Measurements from ENCODE around the gene RASSF4. TPM values are rescaled to one million over a fixed set of nuclear protein-coding genes. Genes with fewer than 3 reads are reported as not detected.

RASSF4 gene
- total RNA-seq, 1 experiment from 2014 or later = not detected

- no peak for DNase-seq (ENCODE audit: unreplicated experiment)
- H3K4me3 Mint-ChIP-seq (ENCODE audit: unreplicated experiment) = no peak overlapping the region
- intact Hi-C loops (cut with micrococcal nuclease) = no loop called here
- no TSS peak for BruUV-seq (replicated peaks)
- H3K36me3 Mint-ChIP-seq (ENCODE audit: insufficient read depth, unreplicated experiment) = no peaks in the 10 kb centered on the region
- peaks cover 6% of the 10 kb centered on the region for H3K9me3 Mint-ChIP-seq (ENCODE audit: unreplicated experiment)
- ChIA-PET CTCF (interaction anchor here (0.6 kb wide), 3 partner anchors 435 to 1859 kb away, joined by 3 to 4 read pairs (median 3); no protein-coding TSS in a partner anchor), POLR2A (no interaction called here)
- peaks cover 35% of the 10 kb centered on the region for H3K27me3 Mint-ChIP-seq (ENCODE audit: insufficient read depth, unreplicated experiment)
- no peaks in the 10 kb centered on the region for H3K4me1 Mint-ChIP-seq (ENCODE audit: insufficient read depth, unreplicated experiment)
- TF ChIP-seq, protein P1, sequence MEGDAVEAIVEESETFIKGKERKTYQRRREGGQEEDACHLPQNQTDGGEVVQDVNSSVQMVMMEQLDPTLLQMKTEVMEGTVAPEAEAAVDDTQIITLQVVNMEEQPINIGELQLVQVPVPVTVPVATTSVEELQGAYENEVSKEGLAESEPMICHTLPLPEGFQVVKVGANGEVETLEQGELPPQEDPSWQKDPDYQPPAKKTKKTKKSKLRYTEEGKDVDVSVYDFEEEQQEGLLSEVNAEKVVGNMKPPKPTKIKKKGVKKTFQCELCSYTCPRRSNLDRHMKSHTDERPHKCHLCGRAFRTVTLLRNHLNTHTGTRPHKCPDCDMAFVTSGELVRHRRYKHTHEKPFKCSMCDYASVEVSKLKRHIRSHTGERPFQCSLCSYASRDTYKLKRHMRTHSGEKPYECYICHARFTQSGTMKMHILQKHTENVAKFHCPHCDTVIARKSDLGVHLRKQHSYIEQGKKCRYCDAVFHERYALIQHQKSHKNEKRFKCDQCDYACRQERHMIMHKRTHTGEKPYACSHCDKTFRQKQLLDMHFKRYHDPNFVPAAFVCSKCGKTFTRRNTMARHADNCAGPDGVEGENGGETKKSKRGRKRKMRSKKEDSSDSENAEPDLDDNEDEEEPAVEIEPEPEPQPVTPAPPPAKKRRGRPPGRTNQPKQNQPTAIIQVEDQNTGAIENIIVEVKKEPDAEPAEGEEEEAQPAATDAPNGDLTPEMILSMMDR (IDR thresholded peaks at IDR 0.05; ENCODE audit: unreplicated experiment) = no peak
- no peak overlapping the region for H3K27ac Mint-ChIP-seq (ENCODE audit: low read depth, unreplicated experiment)
These were observed 35.2 kb upstream of the RASSF4 start for GRCh38 chr10:44924261-44925040.

DNA sequence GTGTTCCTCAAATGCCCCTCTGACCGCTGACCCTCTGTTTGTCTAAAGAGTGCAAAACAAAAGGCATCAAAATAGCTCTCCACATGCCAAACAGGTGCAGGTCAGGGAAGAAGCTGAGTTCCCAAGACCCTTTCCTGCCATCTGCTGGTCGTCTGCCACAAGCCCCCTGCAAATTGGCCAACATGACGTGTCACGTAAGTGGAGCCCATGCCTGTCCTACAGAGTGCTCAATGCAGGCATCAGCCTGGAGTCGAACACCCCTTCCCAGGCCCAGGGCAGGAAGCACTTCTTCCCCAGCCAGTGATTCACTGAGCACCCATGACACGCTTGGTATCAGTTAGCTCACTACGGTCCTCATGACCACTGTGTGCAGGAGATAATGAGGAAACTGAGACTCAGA, 34.4 kb upstream of the RASSF4 start:
- BruUV-seq (replicated peaks) = no TSS peak
- H3K4me3 Mint-ChIP-seq (ENCODE audit: unreplicated experiment) = no peak overlapping the region
- intact Hi-C loops (cut with micrococcal nuclease) = no loop called here
- no peaks in the 10 kb centered on the region for H3K36me3 Mint-ChIP-seq (ENCODE audit: insufficient read depth, unreplicated experiment)
- no peaks in the 10 kb centered on the region for H3K4me1 Mint-ChIP-seq (ENCODE audit: insufficient read depth, unreplicated experiment)
- ChIA-PET CTCF (interaction anchor here (0.6 kb wide), 5 partner anchors 23 to 1860 kb away, joined by 3 to 4 read pairs (median 3); no protein-coding TSS in a partner anchor), POLR2A (no interaction called here)
- H3K27me3 Mint-ChIP-seq (ENCODE audit: insufficient read depth, unreplicated experiment) = peaks cover 34% of the 10 kb centered on the region
- H3K27ac Mint-ChIP-seq (ENCODE audit: low read depth, unreplicated experiment) = no peak overlapping the region
- TF ChIP-seq, protein P1 (IDR thresholded peaks at IDR 0.05; ENCODE audit: unreplicated experiment) = no peak
- peaks cover 6% of the 10 kb centered on the region for H3K9me3 Mint-ChIP-seq (ENCODE audit: unreplicated experiment)
- no peak for DNase-seq (ENCODE audit: unreplicated experiment)

GRCh38 chr10:44925811-44926750, 33.5 kb upstream of the RASSF4 start:
- H3K4me3 Mint-ChIP-seq (ENCODE audit: unreplicated experiment) = no peak overlapping the region
- CTCF ChIA-PET = interaction anchor here (0.6 kb wide), 1 partner anchor 528 kb away, joined by 3 read pairs; no protein-coding TSS in a partner anchor
- no TSS peak for BruUV-seq (replicated peaks)
- POLR2A ChIA-PET = no interaction called here
- no peaks in the 10 kb centered on the region for H3K36me3 Mint-ChIP-seq (ENCODE audit: insufficient read depth, unreplicated experiment)
- TF ChIP-seq, protein P1 (IDR thresholded peaks at IDR 0.05; ENCODE audit: unreplicated experiment) = no peak
- DNase-seq (ENCODE audit: unreplicated experiment) = no peak
- intact Hi-C loops (cut with micrococcal nuclease) = no loop called here
- no peaks in the 10 kb centered on the region for H3K4me1 Mint-ChIP-seq (ENCODE audit: insufficient read depth, unreplicated experiment)
- peaks cover 30% of the 10 kb centered on the region for H3K27me3 Mint-ChIP-seq (ENCODE audit: insufficient read depth, unreplicated experiment)
- peaks cover 6% of the 10 kb centered on the region for H3K9me3 Mint-ChIP-seq (ENCODE audit: unreplicated experiment)
- no peak overlapping the region for H3K27ac Mint-ChIP-seq (ENCODE audit: low read depth, unreplicated experiment)

GRCh38 chr10:44926751-44927351, 32.8 kb upstream of the RASSF4 start:
- TF ChIP-seq, protein P1 (IDR thresholded peaks at IDR 0.05; ENCODE audit: unreplicated experiment) = no peak
- Mint-ChIP-seq H3K4me3 (ENCODE audit: unreplicated experiment) (no peak overlapping the region), H3K27me3 (ENCODE audit: insufficient read depth, unreplicated experiment) (peaks cover 30% of the 10 kb centered on the region), H3K4me1 (ENCODE audit: insufficient read depth, unreplicated experiment) (no peaks in the 10 kb centered on the region), H3K9me3 (ENCODE audit: unreplicated experiment) (peaks cover 6% of the 10 kb centered on the region), H3K27ac (ENCODE audit: low read depth, unreplicated experiment) (no peak overlapping the region), H3K36me3 (ENCODE audit: insufficient read depth, unreplicated experiment) (no peaks in the 10 kb centered on the region)
- ChIA-PET POLR2A (no interaction called here), CTCF (no interaction called here)
- no peak for DNase-seq (ENCODE audit: unreplicated experiment)
- intact Hi-C loops (cut with micrococcal nuclease) = no loop called here
- no TSS peak for BruUV-seq (replicated peaks)
